Frontal cortex (tissue), 4 donors: ENCODE measurements around the gene SLC35F1. TPM values are rescaled to one million over a fixed set of nuclear protein-coding genes. Genes with fewer than 3 reads are reported as not detected.
"Not testable (repeated sequence)": the region's sequence is repeated elsewhere in the genome, so short reads cannot be mapped to it uniquely, and the experiment has no call there.

ENCODE experiments used
- DNase-seq, 2 donors: peaks; one replicate each; pipeline ENCODE4 v3.0.0; 2012; ENCODE audit warnings: low spot score in 2 of 2
- FAIRE-seq: peaks from 2 replicates; lab custom pipeline; 2012; peaks lifted over from hg19 to GRCh38; lab: Jason Lieb, UNC
- total RNA-seq: library from RNA; depleted of rRNA; stranded (reverse); fragments of >200 nt; gene quantifications from one replicate; pipeline ENCODE4 v1.2.3, GENCODE V29; 2014
- donor health status: control.
- donor health status: control.
- donor health status: control.

Gene SLC35F1
- total RNA-seq, 1 donor from 2014 or later, result 97.0 TPM

- DNase-seq (peak in 1 of 2 donors; percentile 52), FAIRE-seq (no peak)
Measured at GRCh38 chr6:117919775-117920729, 13.0 kb downstream of the SLC35F1 start.

GRCh38 chr6:117924690-117925089 lies 17.6 kb downstream of the SLC35F1 start:
- DNase-seq, result no peak
- no peak for FAIRE-seq

- FAIRE-seq (no peak), DNase-seq (no peak)
Measured at GRCh38 chr6:117927866-117928265, 20.8 kb downstream of the SLC35F1 start.

GRCh38 chr6:117928833-117929232 lies 21.8 kb downstream of the SLC35F1 start:
- no peak for FAIRE-seq

DNA sequence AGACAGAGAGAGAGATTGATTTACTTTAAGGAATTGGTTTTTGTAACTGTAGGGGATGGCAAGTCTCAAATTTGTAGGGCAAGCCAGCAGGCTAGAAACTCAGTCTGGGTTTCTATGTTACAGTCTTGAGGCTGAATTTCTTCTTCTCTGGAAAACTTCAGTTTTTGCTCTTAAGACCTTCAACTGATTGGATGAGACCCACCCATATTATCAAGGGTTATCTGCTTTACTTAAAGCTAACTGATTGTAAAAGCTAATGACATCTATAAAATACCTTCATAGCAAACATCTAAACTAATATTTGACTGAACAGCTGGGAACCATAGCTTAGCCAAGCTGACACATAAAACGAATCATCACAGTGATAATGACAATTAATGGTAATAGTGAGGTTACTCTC lies 22.4 kb downstream of the SLC35F1 start:
- no peak for FAIRE-seq
- DNase-seq, result no peak

More at GRCh38 chr6:117928833-117929232, 21.8 kb downstream of the SLC35F1 start:
- DNase-seq, result no peak

GRCh38 chr6:117930645-117931044 lies 23.6 kb downstream of the SLC35F1 start:
- DNase-seq, result no peak
- FAIRE-seq, result no peak

DNA sequence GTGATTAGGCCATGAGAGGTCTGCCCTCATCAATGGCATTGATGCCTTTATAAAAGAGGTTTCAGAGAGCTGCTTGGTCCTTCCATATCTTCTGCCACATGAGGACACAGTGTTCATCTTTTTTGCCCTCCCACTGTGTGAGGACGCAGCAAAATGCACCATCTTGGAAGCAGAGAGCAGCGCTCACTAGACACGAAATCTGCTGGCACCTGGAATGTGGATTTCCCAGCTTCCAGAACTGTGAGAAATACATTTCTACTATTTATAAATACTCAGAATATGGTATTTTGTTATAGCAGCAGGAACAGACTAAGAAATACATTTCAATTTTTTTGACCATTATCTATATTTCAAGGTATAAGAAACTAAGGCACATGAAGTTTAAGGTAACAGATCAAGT lies 24.9 kb downstream of the SLC35F1 start:
- DNase-seq, result no peak
- FAIRE-seq, result no peak

DNA sequence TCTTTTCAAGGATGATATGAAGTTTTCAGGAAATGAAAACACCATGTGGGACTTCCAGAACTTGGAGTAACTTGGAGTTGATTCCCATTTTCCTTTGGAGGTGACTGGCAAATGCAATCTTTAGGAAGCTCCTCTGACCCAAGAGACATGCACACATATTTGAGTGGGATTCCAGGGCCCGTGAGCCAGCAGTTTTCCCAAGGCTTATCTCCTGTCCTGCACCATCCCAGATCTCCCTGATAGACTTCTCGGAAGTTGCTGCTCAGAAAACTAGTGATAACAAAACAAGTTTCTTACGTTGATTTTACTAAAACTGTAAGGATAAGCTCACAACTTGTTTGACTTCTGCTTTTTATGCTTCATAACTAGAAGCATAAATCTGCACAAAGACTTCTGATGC lies 25.6 kb downstream of the SLC35F1 start:
- no peak for DNase-seq
- no peak for FAIRE-seq

- FAIRE-seq (no peak), DNase-seq (no peak)
Measured at GRCh38 chr6:117933471-117933870, 26.4 kb downstream of the SLC35F1 start.

GRCh38 chr6:117938311-117938995 lies 31.4 kb downstream of the SLC35F1 start:
- FAIRE-seq (no peak), DNase-seq (no peak)

- no peak for FAIRE-seq
Measured at GRCh38 chr6:117947234-117947633, 40.2 kb downstream of the SLC35F1 start.

GRCh38 chr6:117951783-117952182 lies 44.7 kb downstream of the SLC35F1 start:
- DNase-seq (no peak), FAIRE-seq (no peak)

More at GRCh38 chr6:117947234-117947633, 40.2 kb downstream of the SLC35F1 start:
- no peak for DNase-seq

DNA sequence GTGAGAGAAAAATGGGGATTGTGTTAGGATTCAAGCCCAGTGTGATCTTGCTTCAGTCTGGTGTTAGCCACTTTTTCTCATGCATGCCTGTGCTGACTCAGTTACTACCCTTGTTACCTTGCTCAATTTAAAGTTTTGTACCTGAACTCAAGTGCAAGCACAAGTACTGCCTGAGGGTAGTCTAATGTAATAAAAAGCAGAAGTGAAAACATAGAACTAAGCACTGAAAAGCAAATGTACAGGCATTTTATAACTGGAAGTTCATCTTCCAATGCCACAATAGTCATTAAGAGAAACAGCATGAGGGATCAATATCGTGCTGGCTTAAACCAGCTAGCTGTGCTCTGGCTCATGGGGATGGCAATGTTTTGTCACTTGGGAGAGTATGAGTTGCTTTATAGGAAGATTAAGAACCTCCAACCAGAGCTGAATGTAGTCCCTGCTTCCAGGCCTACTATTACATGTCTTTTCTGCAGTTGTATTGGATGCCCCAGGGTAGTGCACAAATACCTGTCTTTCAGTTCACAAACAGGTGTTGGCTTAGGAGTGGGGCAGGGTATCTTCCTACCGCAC lies 48.7 kb downstream of the SLC35F1 start:
- DNase-seq (no peak), FAIRE-seq (no peak)

DNA sequence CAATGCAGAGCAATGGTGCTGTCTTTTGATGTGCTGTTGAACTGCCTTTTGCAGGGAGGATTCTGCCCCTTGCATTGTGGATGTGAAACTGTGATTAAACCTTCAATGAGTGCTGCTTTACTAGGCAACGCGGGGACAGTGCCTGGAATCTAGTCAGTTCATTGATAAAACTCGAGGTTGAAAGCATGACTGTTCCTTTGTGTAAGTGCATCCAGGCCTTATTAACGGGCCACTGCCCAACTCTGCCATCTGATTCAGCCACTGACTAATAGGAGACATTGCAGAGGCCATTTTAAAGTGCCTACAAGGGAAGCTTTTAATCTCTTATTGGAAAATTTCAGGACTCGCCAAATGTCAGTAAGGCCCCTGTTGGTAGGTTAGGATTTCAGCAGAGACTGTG lies 49.3 kb downstream of the SLC35F1 start:
- no peak for FAIRE-seq

GRCh38 chr6:117958536-117958935 lies 51.5 kb downstream of the SLC35F1 start:
- DNase-seq (no peak), FAIRE-seq (no peak)

More for the DNA sequence above, 49.3 kb downstream of the SLC35F1 start:
- peak; percentile 20 to 23 for DNase-seq

DNA sequence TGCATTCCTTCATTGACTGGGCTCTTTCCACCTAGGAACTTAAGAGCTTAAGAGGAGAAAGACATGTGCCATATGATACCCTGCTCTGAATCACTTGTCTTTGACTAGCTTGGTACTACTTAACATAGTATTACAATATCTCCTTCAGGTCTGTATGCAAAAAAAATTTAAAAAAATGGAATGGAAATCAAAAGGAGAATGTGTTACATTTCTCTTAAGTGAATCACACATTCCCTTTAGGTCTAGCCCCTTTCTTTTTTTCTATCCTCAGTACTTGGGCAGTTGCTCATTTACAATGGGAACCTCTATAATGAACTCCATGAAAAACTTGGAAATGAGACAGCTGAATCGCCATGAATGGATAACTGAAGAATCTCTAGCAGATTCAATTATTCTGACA lies 53.8 kb downstream of the SLC35F1 start:
- no peak for DNase-seq
- no peak for FAIRE-seq

GRCh38 chr6:117961301-117961700 lies 54.2 kb downstream of the SLC35F1 start:
- no peak for FAIRE-seq

GRCh38 chr6:117965763-117966162 lies 58.7 kb downstream of the SLC35F1 start:
- FAIRE-seq, DNase-seq: not testable (repeated sequence)

More at GRCh38 chr6:117961301-117961700, 54.2 kb downstream of the SLC35F1 start:
- no peak for DNase-seq

GRCh38 chr6:117971637-117972036 lies 64.6 kb downstream of the SLC35F1 start:
- DNase-seq, result no peak
- FAIRE-seq, result no peak

GRCh38 chr6:117974914-117975627 lies 68.0 kb downstream of the SLC35F1 start:
- DNase-seq (no peak), FAIRE-seq (no peak)
